Thoracic aorta (tissue), 2 donors: Measurements from ENCODE around the gene NFIA. TPM values are rescaled to one million over a fixed set of nuclear protein-coding genes. Genes with fewer than 3 reads are reported as not detected.

Source experiments
- ATAC-seq: fragments of 150-250 bp; one replicate; pipeline ENCODE4 v1.8.0; 2017; ENCODE audit warnings: low read depth; ENCODE audit not compliant: insufficient number of reproducible peaks, low FRiP score
- DNase-seq: peaks from one replicate; pipeline ENCODE4 v3.0.0-alpha.2; 2020; ENCODE audit warnings: low spot score
- H3K27ac ChIP-seq, 2 donors: fragments of 200-600 bp; sonication (generic); 1 replicate in 1 of 2; 2 replicates in 1 of 2; pipeline ENCODE4 v1.5.1; 2016; ENCODE audit warnings: mild to moderate bottlenecking in 2 of 2, moderate library complexity in 2 of 2
- H3K27me3 ChIP-seq: fragments of 200-600 bp; sonication (generic); replicated peaks from 2 replicates; pipeline ENCODE4 v1.6.0; 2016; ENCODE audit warnings: mild to moderate bottlenecking; ENCODE audit not compliant: insufficient read depth
- H3K36me3 ChIP-seq: fragments of 200-600 bp; sonication (generic); one replicate; pipeline ENCODE4 v1.5.1; 2016
- H3K4me1 ChIP-seq, 2 donors: fragments of 200-600 bp; sonication (generic); 1 replicate in 1 of 2; 2 replicates in 1 of 2; pipeline versions ENCODE4 v1.5.1 to v1.6.0; 2016; ENCODE audit warnings: low read depth in 2 of 2, mild to moderate bottlenecking in 1 of 2; ENCODE audit not compliant: control insufficient read depth in 1 of 2
- H3K4me3 ChIP-seq: fragments of 200-600 bp; sonication (generic); 2 replicates; pipeline ENCODE4 v1.5.1; 2016; ENCODE audit warnings: mild to moderate bottlenecking
- H3K9me3 ChIP-seq: fragments of 200-600 bp; sonication (generic); 2 replicates; pipeline ENCODE4 v1.5.1; 2016
- total RNA-seq, 2 donors: library from RNA; depleted of rRNA; stranded (reverse); fragments of >200 nt; gene quantifications; one replicate each; pipeline versions ENCODE4 v1.1.0 to v1.2.3, GENCODE V29; 2016
- TF ChIP-seq, protein P1 (sequence below): fragments of 200-600 bp; sonication (generic); IDR thresholded peaks from one replicate; pipeline ENCODE4 v1.5.1; 2019; ENCODE audit warnings: antibody characterized with exemption

NFIA gene
- total RNA-seq, 2 donors from 2014 or later: 99.8 to 118 TPM

GRCh38 chr1:61423643-61424042 is 341.3 kb downstream of the NFIA start:
- ATAC-seq: no peak
- TF ChIP-seq, protein P1, sequence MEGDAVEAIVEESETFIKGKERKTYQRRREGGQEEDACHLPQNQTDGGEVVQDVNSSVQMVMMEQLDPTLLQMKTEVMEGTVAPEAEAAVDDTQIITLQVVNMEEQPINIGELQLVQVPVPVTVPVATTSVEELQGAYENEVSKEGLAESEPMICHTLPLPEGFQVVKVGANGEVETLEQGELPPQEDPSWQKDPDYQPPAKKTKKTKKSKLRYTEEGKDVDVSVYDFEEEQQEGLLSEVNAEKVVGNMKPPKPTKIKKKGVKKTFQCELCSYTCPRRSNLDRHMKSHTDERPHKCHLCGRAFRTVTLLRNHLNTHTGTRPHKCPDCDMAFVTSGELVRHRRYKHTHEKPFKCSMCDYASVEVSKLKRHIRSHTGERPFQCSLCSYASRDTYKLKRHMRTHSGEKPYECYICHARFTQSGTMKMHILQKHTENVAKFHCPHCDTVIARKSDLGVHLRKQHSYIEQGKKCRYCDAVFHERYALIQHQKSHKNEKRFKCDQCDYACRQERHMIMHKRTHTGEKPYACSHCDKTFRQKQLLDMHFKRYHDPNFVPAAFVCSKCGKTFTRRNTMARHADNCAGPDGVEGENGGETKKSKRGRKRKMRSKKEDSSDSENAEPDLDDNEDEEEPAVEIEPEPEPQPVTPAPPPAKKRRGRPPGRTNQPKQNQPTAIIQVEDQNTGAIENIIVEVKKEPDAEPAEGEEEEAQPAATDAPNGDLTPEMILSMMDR: no peak
- Histone ChIP-seq H3K4me3 (no peak overlapping the region), H3K9me3 (no peaks in the 10 kb centered on the region), H3K27me3 (no peaks in the 10 kb centered on the region), H3K36me3 (no peaks in the 10 kb centered on the region), H3K4me1 (peaks cover 0 to 28% of the 10 kb centered on the region in 2 donors), H3K27ac (no peak overlapping the region)
- DNase-seq: no peak

DNA sequence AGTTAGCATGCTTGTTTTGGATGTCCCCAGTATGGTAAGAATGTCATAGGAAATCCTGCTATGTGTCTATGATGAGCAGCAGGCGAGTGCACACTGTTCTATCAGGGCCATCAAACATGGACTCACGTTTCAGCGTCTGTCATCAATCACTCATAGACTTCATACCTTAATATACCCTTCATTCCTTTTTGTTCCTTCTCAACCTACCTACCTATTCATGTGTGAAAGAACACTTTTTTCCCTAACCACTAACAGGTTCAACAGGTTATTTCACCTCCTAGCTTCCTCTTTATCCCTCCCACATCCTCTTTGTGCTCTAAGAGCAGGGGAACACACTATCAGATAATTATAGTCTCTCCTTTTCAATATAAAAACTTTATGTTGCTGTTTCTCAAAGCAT is 342.0 kb downstream of the NFIA start:
- ATAC-seq (no peak), DNase-seq (no peak)
- Histone ChIP-seq H3K27ac (no peak overlapping the region), H3K36me3 (no peaks in the 10 kb centered on the region), H3K9me3 (no peaks in the 10 kb centered on the region), H3K4me1 (peaks cover 0 to 21% of the 10 kb centered on the region in 2 donors), H3K27me3 (no peaks in the 10 kb centered on the region), H3K4me3 (no peak overlapping the region)
- TF ChIP-seq, protein P1: no peak

DNA sequence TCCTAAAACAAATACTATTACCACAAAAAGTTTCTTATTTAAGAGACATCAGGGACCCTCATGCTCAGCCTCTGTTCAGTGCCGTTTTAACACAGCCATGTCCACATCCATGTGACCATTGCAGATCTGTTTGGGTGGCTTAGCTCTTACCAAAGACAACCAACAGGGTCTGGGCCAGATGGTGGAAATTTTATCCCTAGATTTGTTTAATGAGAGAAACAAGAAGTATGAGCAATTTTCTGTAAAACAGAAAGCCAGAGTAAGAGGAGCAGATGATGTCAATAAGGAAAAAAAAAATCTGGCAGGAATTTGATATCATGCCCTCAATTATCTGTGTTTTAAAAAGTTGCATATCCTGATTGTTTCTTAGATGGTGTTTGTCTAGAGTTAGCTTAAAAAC is 342.7 kb downstream of the NFIA start:
- ATAC-seq: no peak
- Histone ChIP-seq H3K9me3 (no peaks in the 10 kb centered on the region), H3K27ac (no peak overlapping the region), H3K27me3 (no peaks in the 10 kb centered on the region), H3K4me3 (no peak overlapping the region), H3K36me3 (no peaks in the 10 kb centered on the region), H3K4me1 (peaks cover 0 to 15% of the 10 kb centered on the region in 2 donors)
- TF ChIP-seq, protein P1: no peak
- no peak for DNase-seq

DNA sequence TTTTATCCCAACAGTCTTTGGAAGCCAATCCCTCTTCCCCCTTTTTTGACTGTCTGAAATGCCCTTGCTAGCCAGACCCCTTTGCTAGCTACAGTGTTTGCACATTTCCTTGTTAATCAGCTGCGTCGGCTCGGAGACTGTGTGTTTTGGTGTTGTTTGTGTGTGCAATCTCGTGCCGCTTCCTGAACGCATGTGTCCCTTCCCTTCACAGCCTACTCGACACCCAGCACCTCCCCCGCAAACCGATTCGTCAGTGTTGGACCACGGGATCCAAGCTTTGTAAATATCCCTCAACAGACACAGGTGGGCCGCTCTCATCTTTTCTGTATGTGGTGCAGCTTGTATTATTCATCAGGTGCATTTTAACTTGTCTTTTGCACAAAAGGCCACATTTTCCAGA is 343.9 kb downstream of the NFIA start:
- H3K36me3 ChIP-seq: no peaks in the 10 kb centered on the region
- ATAC-seq (no peak), DNase-seq (no peak)
- peaks cover 0 to 8% of the 10 kb centered on the region in 2 donors for H3K4me1 ChIP-seq
- TF ChIP-seq, protein P1: no peak
- H3K4me3 ChIP-seq: no peak overlapping the region
- H3K27me3 ChIP-seq: no peaks in the 10 kb centered on the region
- no peak overlapping the region for H3K27ac ChIP-seq
- H3K9me3 ChIP-seq: no peaks in the 10 kb centered on the region

GRCh38 chr1:61426885-61427284 is 344.5 kb downstream of the NFIA start:
- TF ChIP-seq, protein P1: no peak
- DNase-seq: no peak
- H3K4me3 ChIP-seq: no peak overlapping the region
- H3K4me1 ChIP-seq: peaks cover 0 to 8% of the 10 kb centered on the region in 2 donors
- no peak for ATAC-seq
- H3K36me3 ChIP-seq: no peaks in the 10 kb centered on the region
- no peaks in the 10 kb centered on the region for H3K9me3 ChIP-seq
- no peaks in the 10 kb centered on the region for H3K27me3 ChIP-seq
- H3K27ac ChIP-seq: no peak overlapping the region
